ENCODE data around the gene ATP5ME.
A peak's percentile ranks its signal among the peaks of the same experiment; 100 is the strongest.
"Not testable (repeated sequence)": the region's sequence is repeated elsewhere in the genome, so short reads cannot be mapped to it uniquely, and the experiment has no call there.

ATP5ME gene

DNA sequence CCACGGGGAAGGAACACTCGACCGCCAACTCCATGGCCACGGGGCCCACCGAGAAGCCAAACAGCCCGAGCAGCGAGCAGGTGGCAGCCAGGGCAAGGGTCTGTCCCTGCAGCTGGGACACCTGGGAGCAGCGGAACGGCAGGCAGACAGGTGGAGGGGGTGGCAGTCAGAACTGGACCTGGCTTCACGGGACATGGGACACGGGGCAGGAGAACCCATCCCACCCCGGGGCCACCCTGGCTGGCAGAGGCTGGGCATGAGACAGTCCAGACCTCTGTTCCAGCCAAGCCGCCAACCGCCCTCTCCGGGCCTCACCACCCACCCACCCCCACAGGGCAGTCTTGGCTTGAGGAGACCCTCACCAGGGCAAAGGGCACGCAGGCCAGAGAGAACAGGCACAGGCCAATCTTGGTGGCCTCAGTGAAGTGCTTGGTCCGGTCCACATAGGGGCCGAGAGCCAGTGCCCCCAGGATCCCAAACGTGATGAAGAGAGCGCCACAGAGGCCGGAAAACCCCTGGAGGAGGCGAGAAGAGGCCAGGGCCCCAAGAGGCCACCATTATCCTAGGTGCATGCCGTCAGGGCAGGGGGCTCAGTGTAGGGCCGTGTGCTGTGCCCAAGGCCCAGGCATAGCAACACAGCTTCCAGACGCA lies 9.3 kb upstream of the ATP5ME start:
- no peak for DNase-seq

DNA sequence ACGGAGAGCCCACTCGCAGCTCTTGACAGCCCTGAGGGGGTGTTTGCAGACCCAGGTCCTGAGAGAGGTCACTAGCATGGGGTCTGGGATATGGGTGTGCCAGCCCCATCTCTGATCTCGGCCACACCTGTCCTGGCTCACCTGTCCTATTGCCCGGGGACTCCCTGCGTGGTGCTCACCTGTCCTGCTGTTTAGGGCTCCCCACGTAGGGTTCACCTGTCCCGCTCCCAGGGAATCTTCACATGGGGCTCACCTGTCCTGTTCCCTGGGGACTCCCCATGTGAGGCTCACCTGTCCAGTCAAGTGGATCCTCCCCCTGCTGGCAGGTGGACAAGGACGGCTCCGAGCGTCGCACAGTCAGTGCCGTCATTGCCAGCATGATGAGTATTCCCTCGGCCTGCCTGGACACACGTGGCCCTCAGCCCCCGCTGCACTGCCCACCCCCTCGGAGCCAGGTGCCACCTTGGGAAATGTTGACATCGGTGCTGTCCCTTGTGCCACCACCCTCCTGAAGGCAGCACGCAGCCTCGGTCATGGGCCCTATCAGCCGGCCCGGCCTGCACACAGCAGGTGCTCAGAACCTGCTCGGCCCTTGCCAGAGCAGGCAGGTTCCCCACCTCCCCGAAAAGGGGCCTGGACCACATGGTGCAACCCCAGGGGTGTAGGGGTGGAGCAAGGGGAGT lies 8.6 kb upstream of the ATP5ME start:
- DNase-seq = no peak

DNA sequence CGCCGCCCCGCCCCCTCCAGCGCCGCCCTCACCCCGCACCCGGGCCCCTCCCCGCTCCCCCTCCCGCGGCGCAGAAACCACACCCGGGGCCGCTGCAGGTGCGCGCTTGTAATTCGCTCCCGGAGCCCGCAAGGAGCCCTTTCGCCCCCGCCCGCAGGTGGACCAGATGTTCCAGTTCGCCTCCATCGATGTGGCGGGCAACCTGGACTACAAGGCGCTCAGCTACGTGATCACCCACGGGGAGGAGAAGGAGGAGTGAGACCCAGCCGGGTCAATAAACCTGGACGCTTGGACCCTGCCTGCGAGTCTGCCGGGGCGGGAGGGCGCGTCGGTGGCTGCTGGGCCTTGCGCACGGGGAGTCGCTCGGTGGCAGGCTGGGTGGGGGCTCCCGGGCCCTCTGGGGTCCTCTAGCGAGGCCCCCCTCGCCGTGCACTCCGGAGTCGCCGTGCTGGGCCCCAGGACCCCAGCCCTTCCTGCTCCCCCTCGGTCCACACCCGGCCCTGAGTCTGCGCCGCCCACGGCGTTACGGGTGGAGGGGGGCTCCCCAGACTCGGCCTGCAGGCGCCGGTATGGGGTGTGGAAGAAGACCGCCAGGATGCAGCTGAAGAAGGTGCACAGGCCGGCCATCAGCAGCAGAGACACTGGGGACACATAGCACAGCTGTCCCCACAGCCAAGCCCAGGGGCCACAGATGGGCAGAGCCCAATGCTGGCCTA lies 7.8 kb upstream of the ATP5ME start:
- DNase-seq = no peak

DNA sequence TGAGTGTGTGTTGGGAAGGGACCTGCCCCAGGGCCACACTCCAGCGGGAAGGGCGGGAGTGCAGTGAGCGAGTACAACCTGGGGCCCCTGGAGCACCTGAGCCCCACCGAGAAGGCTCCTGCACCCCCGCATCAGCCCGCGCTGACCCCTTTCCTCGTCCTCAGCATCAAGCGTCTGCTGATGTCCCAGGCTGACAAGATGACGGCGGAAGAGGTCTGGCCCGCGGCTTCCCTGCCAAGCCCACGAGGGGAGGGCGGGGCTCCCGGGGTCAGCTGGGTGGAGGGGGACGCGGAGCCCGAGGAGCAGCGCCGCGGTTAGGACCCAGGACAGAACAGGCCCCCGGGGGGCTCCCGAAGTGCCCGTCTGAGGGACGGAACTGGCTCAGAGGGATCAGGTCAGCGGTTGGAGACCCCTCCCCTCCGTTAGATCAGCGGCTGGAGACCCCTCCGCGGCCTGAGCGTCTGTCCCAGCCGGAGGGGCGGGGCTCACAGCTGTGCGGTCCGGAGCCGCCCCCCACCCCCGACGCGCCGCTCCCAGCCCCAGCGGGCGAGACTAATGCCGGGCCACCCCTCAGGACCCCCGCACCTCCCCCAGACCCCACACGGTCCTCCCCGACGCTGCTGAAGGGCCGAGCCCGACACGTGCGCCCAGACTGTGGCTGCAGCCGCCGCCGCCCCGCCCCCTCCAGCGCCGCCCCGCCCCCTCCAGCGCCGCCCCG lies 7.0 kb upstream of the ATP5ME start:
- peak; percentile 42 for DNase-seq

DNA sequence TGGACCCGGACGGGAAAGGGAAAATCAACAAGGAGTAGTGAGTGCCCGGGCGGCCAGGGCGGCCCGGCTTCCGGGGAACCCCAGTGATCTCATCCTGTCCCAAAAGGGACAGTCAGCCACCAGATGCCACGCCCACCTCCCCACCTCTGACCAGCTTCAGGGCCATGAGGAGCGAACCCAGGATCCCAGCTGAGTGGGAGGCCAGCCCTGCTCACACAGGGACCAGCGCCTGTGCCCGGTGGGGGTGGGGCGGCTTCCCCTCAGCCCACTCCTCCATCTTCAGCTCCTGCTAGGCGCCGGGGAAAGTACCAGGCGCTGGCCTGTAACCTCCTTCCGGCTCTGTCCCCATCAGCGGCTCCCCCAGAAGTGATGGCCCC lies 6.5 kb upstream of the ATP5ME start:
- no peak for DNase-seq

DNA sequence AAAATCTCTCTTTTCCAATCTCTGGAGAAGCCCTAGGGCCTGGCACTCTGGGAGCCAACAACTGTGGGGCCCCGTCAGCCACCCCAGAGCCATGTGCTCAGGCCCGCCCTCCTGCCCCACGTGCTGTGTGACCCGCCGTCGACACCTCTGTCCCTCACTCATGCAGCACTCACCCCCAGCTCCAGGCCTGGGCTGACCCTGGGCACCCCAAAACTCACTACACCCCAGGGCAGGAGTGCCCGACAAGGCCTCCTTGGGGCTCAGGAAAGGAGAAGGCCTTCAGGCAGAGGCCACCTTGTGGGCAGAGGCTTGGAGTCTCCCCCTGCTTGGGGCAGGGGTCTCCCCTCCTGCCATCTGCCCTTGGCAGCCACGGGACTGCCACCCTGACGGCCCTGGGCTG lies 6.0 kb upstream of the ATP5ME start:
- DNase-seq = no peak

DNA sequence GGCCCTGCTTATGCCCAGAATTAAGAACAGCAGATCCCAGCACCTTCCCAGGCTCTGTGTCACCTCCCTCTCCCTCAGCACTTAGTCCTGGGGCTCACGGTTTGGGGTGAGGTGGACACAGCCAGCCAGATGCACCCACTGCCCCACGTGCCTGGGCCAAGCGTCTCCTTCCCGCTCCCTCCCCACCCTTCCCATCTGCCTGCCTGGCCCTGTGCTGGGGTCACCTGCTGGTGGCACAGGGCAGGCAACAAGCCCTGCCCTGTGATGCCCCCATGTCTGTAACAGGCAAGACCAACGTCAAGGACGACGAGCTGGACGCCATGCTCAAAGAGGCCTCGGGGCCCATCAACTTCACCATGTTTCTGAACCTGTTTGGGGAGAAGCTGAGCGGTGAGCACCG lies 5.6 kb upstream of the ATP5ME start:
- no peak for DNase-seq

DNA sequence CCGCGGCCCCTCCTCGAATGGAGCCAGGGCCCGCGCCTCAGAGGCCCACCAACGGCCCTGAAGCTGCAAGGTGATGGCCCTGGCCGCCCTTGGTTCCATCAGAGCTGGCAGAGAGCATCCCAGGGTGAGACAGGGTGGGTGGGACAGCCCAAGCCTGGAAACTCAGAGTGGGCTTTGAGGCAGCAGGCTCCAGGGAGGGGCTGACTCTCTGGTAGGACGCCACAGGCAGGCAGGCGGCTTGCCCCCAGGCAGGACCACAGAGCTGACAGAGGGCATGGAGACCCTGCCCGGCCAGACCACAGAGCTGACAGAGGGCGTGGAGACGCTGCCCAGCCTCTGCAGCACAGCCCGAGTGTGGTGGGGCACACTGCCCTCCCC lies 5.0 kb upstream of the ATP5ME start:
- no peak for DNase-seq

DNA sequence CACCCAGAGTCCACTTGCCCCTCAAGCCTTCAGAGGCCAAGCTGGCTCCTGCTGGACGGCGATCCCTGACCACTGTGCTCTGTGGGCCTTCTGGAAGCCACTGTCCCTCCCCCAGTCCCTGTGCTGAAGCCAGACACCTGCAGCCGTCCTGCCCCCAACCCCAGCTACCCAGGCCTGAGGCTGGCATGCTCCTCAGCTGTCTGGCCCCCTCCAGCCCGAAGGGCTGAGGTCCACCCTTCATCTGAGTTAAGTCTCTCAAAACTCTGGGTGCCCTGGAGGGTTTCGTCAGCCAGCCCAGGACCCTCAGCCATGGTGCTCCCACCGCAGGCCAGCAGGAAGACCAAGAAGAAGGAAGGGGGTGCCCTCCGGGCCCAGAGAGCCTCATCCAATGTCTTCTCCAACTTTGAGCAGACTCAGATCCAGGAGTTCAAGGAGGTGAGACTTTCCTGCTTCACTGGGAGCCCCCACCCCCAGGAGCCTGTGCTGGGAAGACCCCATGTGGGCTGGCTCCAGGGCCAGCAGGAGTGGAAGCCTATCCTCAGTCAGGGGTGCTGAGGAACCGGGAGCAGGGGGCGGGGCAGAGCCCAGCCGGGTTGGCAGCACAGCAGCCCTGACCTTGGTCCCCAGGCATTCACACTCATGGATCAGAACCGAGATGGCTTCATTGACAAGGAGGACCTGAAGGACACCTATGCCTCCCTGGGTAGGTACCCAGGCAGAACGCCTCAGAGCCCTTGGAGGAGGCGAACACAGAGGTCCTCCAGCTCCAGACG lies 4.4 kb upstream of the ATP5ME start:
- no peak for DNase-seq

DNA sequence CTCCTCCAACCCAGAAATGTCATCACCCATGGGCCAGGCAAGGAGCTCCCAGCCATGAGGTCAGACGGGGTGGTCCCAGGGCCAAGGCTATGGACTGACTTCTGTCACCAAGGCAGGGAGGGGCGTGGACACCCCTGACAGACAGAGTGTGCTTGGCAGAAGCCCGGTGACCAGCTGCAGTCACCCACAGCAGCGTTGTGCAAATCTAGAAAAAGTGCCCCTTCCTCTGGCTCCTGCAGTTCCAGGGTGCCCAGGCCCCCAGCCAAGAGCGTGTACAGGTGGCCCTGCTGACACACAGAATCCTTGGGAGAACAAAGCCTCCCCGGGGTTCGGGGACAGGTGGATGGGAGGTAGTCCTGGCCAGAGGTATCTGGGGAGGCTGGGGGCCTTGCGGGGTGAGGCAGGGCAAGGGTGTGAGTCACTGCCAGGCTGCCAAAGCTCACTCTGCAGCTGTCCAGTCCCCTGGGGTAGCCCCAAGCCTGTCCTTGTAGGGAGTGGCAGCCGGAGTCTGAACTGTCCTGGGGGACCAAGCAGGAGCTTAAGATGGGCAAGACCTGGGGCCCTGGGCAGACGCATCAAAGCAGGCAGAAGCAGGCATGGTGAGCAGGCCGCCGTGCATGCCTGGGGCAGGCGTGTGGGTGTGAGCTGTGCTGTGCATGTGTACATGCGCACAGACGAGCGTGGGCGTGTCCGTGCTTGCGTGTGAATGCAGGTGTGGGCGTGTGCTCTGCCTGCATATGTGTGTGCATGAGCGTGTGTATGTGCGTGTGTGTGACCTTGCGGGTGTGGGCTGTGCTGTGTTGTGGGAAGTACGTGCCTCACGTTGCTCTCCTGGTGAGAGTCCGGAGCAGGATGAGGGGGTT lies 3.6 kb upstream of the ATP5ME start:
- DNase-seq = no peak

DNA sequence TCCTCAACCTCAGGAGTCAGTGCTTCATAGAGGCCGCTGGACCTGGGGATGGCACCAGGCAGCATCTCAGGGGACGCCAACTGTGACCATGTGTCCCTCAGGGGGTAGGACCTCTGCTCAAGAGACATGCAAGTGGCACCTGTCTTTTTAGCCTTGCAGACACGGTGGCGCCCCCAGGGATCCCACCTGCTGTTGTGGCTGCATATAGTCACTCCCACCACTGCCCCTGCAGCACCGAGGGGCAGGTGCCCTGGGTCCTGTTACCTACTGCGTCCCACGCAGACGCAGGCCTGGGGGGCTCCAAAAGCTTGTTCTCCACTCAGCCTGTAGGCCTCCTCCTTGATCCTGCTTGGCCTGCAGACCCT lies 2.8 kb upstream of the ATP5ME start:
- no peak for DNase-seq

DNA sequence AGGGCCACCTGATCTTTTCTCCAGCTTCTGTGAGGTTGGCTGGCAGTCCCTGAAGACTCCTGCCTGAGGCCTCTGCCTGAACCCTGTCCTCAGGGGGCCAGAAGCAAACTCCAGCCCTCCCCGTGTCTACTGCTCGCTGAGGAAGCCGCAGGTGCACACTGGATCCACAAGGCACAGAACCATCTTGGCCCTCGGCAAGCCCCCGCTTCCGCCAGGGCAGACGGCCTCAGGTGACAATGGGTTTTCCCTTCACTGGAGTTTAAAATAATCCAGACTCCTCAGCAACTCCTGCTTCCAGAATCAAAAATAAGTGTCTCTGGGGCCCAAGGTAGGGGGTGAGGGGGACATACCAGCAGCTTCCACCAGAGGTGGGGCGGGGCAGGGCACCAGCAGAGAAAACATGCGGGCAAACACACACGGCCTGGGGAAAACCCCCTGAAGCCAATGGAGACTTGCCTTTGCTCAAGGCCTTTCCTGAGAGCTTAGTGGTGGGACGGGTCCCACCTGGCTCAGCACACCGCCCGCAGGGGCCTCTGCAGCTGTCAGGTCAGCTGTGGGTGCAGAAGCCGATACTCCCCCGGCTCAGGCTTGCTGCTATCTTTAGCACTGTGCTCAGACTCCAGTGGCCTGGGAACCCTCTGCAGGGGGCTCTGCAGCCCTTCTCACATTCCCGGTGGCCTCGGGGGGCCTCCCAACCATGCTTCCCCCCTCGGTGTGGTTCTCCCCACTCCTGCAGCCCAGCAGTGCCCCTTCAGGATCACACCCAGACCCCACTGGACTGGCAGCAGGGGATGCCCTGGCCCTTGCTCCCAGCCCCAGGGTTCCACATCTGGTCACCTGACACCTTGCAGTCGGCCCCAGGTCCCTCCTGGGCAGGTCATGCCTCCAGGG lies 2.1 kb upstream of the ATP5ME start:
- DNase-seq = no peak

DNA sequence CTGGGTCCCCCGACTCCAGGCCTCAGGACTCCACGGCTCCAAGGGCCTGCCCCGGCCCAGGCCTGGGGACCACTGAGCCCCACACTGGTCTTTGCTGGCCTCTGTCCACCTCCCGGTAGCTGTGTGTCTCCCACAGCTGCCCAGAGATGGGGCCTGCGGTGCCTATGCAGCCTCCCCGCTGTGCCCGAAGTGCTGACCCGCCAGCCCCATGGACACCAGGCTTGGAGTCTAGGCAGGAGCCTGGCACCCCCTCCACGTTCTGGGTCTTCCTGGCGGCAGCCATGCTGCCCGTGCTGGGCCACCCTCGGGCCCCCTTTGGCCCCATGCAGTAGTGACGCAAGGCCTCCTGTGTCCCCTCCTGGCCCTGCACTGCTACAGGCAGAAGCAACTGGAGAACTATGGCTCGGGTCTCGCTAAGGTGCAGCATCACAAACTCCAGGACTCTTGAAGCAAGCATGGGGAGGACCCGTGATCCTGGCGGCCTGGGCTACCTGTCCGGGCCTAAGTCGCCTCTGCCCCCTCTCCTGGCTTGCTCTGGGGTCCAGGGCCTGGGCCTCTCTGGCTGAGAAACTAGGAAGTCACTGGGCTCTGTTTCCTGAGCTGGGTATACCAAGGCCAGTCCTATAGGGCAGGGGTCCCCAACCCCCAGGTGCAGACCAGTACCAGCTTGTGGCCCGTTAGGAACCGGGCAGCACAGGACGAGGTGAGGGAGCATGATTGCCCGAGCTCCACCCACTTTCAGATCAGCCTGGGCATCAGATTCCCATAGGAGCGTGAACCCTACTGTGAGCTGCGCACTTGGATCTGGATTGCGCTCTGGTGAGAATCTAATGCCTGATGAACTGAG lies 1.2 kb upstream of the ATP5ME start:
- no peak for DNase-seq

DNA sequence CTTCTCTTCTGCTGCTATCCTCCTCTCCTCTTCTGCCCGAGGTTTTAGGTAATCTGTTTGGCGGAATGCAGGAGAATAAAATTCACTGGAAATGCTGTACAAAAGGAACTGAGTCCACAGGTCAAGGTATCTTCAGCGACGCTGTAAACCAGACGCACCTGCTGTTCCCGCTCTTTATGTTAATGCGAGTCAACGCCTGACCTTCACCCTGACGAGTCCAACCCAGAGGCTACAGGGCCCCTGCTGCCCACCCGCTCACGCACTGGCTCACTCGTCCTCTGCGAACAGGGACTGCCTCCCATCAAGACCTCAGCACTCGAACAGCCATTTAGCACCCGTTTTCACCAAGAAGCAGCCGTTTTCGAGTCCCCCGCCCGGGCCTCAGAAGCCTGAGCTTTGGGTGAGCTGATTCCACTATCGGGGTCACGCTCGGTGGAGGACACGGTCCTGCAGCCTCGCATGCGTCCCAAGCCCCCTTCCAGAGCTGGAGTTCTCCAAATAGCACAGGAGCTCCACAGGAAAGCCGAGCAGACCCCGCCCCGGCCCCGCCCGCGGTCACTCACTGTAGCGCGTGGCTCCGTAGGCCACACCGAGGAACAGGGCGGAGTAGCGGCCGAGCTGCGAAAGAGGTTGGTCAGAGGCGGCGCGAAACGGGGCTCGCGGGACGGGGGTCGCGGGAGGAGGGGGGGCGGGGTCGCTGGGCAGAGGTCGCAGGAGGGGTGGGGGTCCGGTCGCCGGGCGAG lies 556 bp downstream of the ATP5ME start:
- DNase-seq = no peak

DNA sequence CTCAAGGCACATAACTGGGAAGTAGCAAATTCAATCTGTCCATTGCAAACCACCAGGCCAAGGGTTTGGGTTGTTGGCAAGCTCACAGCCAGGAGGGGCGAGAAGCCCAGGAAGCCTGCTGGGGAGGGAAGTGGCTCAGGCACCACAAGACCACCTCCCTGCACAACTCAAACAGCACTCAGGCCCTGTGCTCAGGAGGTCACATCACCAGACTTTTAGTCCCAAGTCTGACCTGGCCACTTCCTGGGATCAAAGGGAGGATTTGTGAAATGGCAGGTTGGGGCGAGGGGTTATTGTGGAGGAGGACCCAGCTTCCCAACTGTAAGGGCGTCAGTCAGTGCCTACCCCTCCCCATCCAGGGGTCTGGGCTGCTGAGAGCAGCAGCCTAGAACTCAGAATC lies 2.3 kb downstream of the ATP5ME start:
- DNase-seq = no peak

DNA sequence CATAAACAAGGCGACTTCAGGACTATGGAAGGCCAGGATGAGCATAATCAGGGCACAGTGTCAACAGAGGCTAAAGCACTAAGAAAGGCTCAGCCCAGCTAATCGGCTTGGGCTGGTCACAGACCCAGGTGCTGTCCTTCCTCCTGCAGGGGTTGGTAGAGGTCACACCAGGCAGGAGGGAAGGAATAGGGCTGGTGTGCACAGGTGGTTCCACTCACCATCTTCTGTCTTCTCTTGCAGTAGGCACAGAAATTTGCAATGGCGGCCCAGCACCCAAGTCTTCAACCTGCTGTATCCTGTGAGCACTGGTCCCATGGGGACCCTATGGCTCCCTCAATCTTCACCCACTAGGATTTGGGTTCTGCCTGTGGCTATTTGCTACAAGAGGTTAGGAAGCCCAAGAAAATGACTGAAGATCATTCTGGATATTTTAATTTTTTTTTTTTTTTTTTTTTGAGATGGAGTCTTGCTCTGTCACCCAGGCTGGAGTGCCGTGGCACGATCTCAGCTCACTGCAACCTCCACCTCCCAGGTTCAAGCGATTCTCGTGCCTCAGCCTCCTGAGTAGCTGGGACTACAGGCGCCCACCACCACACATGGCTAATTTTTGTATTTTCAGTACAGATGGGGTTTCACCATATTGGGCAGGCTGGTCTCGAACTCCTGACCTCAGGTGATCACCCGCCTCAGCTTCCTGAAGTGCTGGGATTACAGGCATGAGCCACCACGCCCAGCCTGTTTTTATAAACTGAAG lies 4.1 kb downstream of the ATP5ME start:
- not testable (repeated sequence) for DNase-seq

DNA sequence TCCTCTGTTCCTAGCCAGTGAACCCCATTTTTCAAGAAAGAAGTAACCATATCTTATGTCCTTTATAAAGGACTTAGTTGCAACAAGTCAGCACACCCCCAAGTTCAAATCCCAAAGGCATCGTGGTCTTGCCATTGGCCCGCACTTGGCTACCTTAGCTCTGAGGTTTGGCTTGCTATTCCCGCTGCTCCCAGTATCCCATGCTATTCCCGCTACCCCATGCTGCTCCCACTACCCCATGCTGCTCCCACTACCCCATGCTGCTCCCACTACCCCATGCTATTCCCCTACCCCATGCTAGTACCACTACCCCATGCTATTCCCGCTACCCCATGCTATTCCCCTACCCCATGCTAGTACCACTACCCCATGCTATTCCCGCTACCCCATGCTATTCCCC lies 5.9 kb downstream of the ATP5ME start:
- DNase-seq = not testable (repeated sequence)

DNA sequence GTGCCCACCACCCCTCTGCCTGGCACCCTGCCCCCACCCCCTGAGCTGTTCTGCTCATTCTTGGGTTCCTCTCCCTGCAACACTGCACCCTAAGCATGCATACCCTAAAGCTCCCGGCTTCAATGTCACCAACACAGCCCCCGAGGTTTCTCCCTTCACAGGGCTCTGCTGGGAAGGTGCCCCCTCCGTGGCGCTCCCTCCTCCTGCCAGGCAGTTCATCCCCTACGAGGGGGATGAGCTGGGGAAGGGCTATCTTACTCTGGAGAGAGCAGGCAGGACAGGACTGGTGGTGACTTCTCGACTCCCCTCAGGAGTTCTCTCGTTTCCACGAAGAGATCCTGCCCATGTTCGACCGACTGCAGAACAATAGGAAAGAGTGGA lies 6.5 kb downstream of the ATP5ME start:
- DNase-seq = no peak
